HEK293 (cell line): Measurements from ENCODE around the gene IFT122.

Source experiments
- ZFP3 ChIP-seq: fragments of 450-650 bp; formaldehyde crosslinking; IDR thresholded peaks from 2 replicates; pipeline ENCODE4 v1.5.1; 2016; ENCODE audit warnings: low read depth, missing biosample characterization, missing genetic modification characterization
- ZNF10 ChIP-seq: fragments of 450-650 bp; formaldehyde crosslinking; IDR thresholded peaks from 2 replicates; pipeline ENCODE4 v1.5.1; 2017; ENCODE audit warnings: missing biosample characterization, missing genetic modification characterization
- ZNF114 ChIP-seq: fragments of 450-650 bp; formaldehyde crosslinking; IDR thresholded peaks from 2 replicates; pipeline ENCODE4 v1.5.0; 2017; ENCODE audit warnings: missing biosample characterization, missing genetic modification characterization
- ZNF302 ChIP-seq: fragments of 450-650 bp; formaldehyde crosslinking; IDR thresholded peaks from 2 replicates; pipeline ENCODE4 v1.5.1; 2016; ENCODE audit warnings: missing biosample characterization, missing genetic modification characterization, low read depth
- ZNF37A ChIP-seq: fragments of 450-650 bp; IDR thresholded peaks from 2 replicates; pipeline ENCODE4 v1.5.1; 2018; ENCODE audit warnings: missing biosample characterization, missing genetic modification characterization
- ZNF571 ChIP-seq: fragments of 450-650 bp; formaldehyde crosslinking; IDR thresholded peaks from 2 replicates; pipeline ENCODE4 v1.5.0; 2017; ENCODE audit warnings: missing biosample characterization, missing genetic modification characterization
- TF ChIP-seq, protein P1 (sequence below): fragments of 450-650 bp; formaldehyde crosslinking; IDR thresholded peaks from 2 replicates; pipeline ENCODE4 v1.5.1; 2016; ENCODE audit warnings: missing biosample characterization, missing genetic modification characterization
- TF ChIP-seq, protein P2 (sequence below): fragments of 450-650 bp; formaldehyde crosslinking; IDR thresholded peaks from 2 replicates; pipeline ENCODE4 v1.5.1; 2016; ENCODE audit warnings: missing biosample characterization, missing genetic modification characterization

DNA sequence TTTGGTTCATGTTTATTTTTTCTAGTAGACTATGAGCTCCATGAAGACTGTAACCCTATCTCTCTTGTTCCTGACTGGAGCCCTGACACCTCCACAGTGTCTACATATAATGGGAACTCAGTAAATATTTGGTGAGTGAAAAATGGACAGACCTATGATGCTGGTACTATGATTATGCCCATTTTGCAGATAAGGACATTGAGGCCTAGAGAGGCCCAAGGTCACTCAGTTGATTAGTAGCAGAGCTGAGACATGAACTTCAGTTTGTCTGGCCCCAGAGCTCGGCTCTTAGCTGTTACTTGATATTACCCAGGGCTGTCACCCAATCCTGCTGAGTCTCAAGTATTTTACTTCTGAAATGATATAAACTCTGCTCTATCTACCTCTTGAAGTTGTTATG lies 17.1 kb upstream of the IFT122 start:
- TF ChIP-seq, protein P1, sequence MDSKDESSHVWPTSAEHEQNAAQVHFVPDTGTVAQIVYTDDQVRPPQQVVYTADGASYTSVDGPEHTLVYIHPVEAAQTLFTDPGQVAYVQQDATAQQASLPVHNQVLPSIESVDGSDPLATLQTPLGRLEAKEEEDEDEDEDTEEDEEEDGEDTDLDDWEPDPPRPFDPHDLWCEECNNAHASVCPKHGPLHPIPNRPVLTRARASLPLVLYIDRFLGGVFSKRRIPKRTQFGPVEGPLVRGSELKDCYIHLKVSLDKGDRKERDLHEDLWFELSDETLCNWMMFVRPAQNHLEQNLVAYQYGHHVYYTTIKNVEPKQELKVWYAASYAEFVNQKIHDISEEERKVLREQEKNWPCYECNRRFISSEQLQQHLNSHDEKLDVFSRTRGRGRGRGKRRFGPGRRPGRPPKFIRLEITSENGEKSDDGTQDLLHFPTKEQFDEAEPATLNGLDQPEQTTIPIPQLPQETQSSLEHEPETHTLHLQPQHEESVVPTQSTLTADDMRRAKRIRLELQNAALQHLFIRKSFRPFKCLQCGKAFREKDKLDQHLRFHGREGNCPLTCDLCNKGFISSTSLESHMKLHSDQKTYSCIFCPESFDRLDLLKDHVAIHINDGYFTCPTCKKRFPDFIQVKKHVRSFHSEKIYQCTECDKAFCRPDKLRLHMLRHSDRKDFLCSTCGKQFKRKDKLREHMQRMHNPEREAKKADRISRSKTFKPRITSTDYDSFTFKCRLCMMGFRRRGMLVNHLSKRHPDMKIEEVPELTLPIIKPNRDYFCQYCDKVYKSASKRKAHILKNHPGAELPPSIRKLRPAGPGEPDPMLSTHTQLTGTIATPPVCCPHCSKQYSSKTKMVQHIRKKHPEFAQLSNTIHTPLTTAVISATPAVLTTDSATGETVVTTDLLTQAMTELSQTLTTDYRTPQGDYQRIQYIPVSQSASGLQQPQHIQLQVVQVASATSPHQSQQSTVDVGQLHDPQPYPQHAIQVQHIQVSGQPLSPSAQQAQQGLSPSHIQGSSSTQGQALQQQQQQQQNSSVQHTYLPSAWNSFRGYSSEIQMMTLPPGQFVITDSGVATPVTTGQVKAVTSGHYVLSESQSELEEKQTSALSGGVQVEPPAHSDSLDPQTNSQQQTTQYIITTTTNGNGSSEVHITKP (tag by site-specific recombination) = no peak
- no peak for TF ChIP-seq ZNF302 (tag by site-specific recombination)
- no peak for TF ChIP-seq ZFP3 (tag by site-specific recombination)
- TF ChIP-seq, protein P2, sequence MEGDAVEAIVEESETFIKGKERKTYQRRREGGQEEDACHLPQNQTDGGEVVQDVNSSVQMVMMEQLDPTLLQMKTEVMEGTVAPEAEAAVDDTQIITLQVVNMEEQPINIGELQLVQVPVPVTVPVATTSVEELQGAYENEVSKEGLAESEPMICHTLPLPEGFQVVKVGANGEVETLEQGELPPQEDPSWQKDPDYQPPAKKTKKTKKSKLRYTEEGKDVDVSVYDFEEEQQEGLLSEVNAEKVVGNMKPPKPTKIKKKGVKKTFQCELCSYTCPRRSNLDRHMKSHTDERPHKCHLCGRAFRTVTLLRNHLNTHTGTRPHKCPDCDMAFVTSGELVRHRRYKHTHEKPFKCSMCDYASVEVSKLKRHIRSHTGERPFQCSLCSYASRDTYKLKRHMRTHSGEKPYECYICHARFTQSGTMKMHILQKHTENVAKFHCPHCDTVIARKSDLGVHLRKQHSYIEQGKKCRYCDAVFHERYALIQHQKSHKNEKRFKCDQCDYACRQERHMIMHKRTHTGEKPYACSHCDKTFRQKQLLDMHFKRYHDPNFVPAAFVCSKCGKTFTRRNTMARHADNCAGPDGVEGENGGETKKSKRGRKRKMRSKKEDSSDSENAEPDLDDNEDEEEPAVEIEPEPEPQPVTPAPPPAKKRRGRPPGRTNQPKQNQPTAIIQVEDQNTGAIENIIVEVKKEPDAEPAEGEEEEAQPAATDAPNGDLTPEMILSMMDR (tag by site-specific recombination) = no peak
- TF ChIP-seq ZNF114 (tag by site-specific recombination) = no peak
- no peak for TF ChIP-seq ZNF571
- no peak for TF ChIP-seq ZNF10
- no peak for TF ChIP-seq ZNF37A
